HG03097 (cell line): ENCODE measurements around the gene RIPOR1.

Experiments used
- ATAC-seq: cut with Tn5 transposase; IDR thresholded peaks from one replicate; pipeline ENCODE4 v1.9.1; 2021; ENCODE audit not compliant: unreplicated experiment, low FRiP score

RIPOR1 gene

GRCh38 chr16:67594956-67595355 is 66.3 kb downstream of the RIPOR1 start:
- ATAC-seq, result no peak
